T-helper 2 cell treated with Interferon-gamma antibody and Interleukin-4, amounts not matched to agents 100 ng/mL and 5 ng/mL, for 36 hours (primary cell): ENCODE results near the gene WDR27. TPM values are rescaled to one million over a fixed set of nuclear protein-coding genes. Genes with fewer than 3 reads are reported as not detected.
"Not testable (repeated sequence)": the region's sequence is repeated elsewhere in the genome, so short reads cannot be mapped to it uniquely, and the experiment has no call there.

Experiments
- intact Hi-C: fragments of 100-400 bp; cut with micrococcal nuclease; formaldehyde crosslinking; loops from one replicate; pipeline ENCODE4 v1.15.1; 2023
- total RNA-seq: library from RNA; stranded (reverse); gene quantifications from 2 replicates; pipeline ENCODE4 v1.2.3, GENCODE V29; 2022

The WDR27 gene
- total RNA-seq, 1 donor from 2014 or later, result 22.8 TPM

DNA sequence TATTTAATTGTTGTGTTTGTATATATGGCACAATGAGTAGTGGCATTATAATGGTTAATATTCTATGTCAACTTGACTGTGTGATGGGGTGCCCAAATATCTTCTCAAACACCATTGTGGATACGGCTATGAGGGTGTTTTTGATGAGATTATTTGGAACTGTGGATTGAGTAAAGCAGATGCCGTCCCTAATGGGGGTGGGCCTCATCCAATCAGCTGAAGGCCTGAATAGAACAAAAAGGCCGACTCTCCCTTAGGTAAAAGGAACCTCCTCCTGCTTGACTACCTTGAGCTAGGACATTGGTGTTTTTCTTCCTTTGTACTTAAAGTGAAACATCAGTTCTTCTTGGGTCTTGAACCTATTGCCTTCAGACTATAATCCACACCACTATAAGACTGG lies 207.8 kb downstream of the WDR27 start:
- intact Hi-C loops, result no loop called here

DNA sequence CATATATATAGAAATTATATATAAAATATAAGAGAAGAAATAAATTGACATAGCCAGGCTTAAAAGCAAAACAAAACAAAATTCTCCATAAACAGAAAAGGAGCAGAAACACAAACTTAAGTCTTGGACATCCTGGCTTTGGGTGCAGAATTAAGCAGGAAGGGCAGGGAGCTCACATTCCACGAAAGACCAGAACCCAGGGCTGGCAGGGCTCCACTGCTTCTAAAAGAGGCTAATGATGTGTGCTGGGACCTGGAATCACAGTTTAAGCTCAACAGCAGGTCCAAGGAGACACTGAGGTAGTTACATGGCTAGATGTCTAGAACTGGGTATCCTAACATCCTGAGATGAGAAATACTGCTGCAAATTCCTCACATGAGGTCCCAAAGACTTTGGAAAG lies 210.3 kb downstream of the WDR27 start:
- intact Hi-C loops, result no loop called here

DNA sequence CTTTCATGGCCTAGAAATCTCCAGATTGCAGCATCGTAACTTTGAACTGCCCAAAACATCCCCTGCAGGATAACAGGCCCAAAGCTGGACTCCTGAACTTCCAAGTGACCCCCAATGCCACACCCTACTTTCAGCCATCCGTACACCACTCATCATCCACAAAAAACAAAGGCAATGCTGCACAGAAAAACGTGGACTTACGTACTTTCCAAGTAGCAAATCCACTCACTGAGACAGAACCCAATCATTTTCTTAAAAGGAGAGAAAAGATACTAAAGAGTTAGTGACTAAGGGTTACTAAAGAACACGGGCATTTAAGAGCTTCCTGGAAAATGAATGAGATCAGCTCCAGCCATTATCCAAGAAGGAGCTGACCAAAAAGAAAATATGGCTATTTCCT lies 211.0 kb downstream of the WDR27 start:
- intact Hi-C loops, result no loop called here

DNA sequence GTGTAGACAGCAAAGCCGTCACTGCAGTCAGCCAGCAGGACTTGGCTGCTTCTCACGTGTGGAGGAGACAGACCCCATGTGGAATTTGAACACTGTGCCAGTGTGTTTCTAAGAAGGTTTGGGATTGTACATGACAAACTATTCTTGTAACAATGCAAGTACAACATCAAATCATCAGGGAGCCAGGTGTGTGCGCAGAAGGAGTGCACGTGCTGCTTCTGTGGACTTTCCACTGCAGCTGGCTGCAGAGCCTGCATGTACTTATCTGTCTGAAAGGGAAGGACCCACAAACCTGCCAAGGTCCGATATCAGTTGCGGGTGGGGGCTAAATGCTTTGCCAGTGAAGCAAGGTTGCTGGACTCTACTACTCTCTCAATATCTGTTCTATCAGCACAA lies 211.6 kb downstream of the WDR27 start:
- intact Hi-C loops, result no loop called here

DNA sequence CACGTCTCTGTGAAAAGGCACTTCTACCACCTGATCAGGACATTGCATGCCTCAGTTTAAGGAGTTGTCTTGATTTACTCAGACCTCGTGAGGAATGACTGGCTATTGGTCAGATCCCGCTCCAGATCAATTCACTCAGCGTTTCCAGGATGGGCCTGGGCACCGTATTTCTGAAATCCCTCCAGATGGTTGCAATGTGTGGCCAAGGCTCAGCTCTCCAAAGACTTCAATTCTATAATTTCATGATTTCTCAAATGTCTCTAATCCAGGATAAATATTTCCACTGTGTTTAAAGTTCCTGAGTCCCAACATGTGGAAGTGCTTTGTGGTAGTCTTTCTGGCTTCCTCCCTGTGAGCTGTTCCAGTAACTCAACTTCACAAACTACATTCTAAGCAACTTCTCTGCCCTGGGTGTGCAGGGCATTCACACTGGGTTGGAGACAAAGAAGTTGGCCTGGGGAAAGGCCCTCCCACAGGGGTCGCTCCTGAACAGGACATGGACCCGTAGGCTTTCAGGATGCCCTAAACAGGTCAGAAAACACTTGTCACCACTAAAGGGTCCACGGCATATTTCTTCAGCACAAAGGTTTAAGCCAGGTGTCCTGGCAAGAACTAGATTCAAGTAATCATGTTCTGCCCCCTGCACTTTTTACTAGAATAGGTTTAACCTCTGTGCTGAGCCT lies 212.1 kb downstream of the WDR27 start:
- intact Hi-C loops, result no loop called here

DNA sequence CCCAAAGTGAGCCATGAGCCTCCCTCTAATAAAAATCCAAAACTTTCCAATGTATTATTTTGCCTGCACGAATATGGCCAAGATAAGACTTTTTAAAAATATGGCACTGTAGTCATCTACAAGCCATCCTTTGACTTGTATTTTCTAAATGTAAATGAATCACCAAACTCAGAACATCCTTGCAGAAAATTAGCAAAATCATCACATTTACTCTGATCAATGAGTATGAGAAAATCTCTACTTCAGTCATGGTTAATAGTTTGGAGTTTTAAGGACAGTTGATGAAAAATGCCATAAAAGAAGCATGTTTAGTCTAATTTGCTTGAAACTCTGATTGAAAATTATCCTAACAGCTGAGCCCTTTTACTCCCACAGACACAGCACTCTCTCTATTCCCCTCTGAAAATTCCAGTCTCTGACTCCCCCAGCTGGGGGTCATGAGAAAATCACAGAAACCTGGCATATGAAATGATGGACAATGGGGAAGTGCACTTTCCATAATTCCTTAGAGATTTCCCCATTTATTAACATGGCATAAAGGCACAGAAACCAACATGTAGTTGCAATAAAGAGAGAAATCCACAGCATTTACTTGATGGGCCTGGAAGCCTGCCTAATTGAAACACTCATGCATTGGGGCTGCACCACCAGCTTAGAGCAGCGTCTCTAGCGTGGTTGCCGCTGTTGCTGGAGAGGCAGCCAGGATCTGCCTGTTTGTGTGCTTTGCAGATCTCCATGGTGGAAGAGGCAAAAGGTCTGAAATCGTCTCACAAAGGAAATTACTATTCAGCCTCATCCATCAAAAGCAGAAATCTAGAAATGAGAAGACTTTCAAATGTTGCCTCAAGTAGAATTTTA lies 214.0 kb downstream of the WDR27 start:
- intact Hi-C loops, result no loop called here

DNA sequence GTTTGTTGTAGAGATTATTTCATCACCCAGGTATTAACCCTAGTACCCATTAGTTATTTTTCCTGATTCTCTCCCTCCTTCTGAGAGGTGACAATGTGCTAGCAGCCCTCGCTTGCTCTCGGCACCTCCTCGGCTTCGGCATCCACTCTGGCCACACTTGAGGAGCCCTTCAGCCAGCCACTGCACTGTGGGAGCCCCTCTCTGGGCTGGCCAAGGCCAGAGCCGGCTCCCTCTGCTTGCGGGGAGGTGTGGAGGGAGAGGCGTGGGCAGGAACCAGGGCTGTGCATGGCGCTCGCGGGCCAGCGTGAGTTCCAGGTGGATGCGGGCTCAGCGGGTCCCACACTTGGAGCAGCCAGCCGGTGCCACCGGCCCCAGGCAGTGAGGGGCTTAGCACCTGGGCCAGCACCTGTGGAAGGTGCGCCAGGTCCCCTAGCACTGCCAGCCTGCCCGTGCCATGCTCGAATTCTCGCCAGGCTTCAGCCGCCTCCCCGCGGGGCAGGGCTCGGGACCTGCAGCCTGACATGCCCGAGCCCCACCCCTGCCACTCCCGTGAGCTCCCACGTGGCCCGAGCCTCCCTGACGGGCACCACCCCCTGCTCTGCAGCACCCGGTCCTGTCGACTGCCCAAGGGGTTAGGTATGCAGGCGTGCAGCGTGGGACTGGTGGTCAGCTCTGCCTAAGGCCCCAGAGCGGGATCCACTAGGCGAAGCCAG lies 221.9 kb downstream of the WDR27 start:
- intact Hi-C loops, result no loop called here

DNA sequence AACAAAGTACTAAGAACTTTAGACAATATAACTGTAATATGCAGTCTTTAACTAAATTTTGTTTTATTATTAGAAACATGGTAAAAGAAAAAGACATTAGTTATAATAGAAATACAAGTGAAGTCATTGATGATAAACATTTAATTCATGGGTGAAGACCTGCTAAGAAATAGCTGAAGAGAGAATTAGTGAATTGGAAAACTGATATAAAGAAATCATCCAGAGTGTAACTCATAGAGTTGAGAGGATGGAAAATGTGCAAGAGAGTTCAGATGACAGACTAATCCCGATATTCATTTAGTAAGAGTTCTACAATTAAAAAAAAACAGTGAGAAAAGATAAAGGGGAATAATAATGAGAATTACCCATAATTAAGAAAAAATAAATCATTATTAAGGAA lies 227.5 kb downstream of the WDR27 start:
- intact Hi-C loops, result no loop called here

DNA sequence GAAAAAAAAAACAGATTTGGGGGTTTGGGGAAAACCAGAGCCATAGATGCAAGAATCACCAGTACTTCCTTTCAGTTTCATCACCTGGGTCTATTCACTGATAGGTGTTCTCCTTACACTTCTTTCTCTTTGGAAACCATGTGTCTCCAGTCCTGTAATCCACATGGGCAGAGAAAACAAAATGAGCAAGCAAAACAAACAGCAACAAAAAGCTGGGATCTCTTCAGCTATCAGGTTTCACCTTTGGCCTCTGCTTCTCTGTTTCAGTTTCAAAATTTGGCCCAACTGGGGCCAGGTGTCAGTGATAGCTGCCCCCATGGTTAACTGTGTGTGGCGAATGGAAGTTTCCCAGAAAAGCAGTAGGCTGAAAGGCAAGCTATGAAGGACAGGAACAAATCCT lies 228.2 kb downstream of the WDR27 start:
- intact Hi-C loops, result no loop called here

DNA sequence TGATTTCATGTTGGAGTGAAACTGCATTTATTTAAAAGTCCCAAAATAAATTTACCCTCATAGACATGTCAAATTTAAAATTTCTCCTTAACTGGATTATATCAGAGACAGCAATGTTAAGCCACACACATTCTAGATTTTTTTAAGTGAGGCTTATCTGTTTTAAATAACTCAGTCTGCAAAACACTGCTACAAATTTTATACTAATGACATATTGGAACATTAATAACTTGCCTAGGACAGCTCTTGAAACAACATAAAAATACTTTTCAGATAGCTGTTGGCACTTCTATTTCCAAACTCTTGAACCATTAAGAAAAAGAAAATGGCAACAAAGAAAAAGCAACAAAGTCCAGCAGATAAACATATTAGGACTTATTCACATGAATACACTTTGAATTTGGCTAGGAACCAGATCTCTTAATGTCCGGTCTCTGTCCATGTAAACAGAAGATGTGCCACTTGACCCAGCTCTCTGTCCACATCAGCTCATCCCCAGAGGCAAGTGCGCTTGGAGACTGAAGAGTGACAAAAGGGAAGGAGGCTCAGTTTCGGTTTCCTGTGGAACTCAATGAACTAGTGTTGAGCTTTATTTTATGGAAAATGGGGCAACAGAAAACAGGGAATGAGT lies 228.9 kb downstream of the WDR27 start:
- intact Hi-C loops, result no loop called here

DNA sequence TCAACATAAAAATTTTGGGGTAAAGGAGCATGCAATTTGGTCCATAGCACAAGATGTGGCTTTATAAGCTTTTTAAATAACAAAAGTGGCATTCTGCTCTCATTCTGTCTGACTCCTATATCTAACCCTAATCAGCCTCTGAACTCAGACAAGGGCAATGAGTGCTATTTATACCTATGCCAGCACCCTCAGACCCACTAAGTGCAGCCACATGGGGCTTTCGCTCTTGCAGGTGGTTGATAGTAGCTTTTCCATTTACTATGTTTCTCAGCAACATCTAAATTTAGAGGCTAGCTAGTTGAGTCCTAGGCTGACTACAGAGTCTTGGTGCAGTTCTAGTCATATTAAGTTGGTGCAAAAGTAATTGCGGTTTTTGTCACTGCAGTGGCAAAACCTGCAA lies 231.0 kb downstream of the WDR27 start:
- intact Hi-C loops, result no loop called here

DNA sequence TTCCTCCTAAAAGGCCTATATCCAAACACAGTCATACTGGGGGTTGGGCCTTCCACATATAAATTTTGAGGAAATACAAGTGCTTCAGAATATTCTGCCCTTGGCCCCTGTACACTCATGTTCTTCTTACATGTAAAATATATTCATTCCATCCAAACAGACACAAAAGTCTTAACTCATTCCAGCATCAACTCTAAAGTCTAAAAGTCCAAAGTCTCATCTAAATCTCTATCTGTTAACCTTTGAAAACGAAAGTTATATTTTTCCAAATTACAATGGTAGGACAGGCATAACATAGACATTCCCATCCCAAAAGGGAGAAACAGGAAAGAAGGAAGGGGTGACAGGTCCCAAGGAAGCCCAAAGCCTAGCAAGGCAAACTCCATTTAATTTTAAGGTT lies 232.8 kb downstream of the WDR27 start:
- intact Hi-C loops, result no loop called here

DNA sequence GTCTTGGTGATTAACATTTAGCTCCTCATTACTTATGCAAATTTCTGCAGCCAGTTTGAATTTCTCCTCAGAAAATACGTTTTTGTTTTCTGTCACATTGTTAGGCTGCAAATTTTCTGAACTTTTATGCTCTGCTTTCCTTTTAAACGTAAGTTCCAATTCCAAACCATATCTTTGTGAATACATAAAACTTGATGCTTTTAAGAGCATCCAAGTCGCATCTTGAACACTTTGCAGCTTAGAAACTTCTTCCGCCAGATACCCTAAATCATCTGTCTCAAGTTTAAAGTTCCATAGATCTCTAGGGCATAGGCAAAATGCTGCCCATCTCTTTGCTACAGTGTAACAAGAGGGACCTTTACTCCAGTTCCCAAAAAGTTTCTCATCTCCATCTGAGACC lies 234.1 kb downstream of the WDR27 start:
- intact Hi-C loops, result not testable (repeated sequence)

DNA sequence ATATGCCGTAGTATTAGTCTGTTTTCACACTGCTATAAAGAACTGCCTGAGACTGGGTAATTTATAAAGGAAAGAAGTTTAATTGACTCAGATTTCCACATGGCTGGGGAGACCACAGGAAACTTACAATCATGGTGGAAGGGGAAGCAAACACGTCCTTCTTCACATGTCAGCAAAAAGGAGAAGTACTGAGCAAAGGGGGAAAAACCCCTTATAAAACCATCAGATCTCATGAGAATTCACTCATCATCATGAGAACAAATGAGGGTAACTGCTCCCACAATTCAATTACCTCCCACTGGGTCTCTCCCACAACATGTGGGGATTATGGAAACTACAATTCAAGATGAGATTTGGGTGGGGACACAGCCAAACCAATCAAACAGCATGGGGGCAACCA lies 235.6 kb downstream of the WDR27 start:
- intact Hi-C loops, result not testable (repeated sequence)

DNA sequence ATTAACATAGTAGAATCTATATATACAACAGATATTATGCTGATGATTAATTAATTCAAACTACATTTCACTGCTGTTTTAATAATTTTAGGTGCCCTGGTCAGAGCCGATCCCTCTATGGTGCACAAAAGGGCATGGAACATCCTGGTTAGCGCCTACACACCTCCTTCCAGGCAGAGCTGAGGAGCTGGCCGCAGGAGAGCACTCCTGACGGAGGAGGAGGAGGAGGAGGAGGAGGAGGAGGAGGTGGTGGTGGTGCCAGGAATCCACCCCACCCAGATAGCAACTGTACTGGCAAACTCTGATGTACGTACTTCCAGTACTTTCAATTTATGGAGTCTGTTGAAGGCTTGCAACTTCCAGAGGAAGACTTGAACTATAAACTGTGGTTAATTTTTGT lies 244.1 kb downstream of the WDR27 start:
- intact Hi-C loops, result no loop called here

DNA sequence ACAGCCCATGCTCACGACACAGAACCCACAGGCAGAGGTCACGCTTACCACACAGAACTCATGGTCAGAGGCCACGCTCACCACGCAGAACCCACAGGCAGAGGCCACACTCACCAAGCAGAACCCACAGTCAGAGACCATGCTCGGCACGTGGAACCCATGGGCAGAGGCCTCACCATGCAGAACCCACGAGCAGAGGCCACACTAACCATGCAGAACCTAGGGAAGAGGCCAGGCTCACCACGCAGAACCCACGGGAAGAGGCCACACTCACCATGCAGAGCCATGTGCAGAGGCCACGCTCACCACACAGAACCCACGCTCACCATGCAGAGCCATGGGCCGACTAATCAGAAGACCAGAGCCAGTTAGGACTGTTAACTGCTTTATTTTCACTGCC lies 245.0 kb downstream of the WDR27 start:
- intact Hi-C loops, result no loop called here

DNA sequence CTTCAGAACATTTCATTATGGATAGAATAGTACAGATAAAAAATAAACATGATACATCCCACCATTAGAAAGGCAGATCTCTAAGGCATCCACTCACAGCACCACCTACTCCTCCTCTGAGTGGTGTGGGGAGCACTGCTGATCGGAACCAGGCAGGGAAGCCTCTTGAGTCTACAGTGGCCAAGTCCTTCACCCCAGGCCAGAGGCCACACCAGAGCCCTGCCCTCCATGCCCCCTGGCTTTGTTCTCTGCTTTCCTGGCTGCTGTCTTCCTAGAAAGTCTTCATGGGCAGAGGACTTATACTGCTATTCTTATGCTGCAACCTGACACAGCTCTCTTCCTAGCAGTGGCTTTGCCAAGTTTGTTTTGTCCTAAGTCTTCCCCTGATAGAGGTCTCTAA lies 246.4 kb downstream of the WDR27 start:
- intact Hi-C loops, result no loop called here

DNA sequence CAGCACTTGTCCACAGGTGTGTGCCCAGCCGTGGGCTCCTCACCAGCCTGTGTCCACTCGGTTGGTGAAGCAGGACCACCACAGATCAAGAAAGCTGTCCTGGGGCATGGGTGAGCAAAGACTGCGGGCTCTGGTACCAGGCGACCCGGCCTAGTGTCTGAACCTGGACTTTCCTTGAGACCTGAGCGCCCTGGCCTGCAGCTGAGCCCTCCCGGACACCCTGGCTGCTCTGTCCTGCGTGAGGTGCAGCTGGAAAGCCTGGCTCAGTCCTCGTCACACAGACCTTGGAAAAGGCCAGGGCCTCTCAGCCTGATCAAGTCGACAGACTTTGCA lies 247.0 kb downstream of the WDR27 start:
- intact Hi-C loops, result no loop called here

DNA sequence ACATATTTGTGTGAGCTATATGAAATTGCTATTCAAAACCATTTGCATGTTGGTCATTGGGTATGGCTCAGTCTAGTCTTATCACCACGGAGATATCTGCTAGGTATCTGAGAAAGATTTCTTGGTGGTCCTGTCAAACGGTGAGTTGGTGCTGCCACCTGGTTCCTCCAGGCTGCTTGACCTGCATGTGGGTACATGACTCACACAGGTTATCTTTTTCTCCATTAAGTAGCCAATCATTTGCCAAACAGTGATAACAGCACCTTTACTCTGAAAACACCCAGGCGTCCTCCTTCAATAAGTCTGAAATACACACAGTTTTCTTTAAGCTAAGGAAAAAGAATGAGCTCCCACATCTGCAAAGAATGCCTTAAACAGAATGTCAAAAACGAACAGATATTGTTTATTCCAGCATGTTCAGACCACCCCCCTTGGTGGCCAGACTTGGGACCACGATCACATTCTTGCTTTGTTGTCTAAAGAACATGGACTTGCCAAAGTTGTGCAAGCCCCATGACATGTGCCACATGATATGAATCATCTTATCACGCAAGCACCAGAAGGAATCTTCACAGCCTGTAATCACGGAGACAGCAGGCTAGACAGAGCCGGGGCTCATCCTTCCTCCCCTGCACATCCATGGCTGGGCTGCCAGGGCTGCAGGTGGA lies 247.5 kb downstream of the WDR27 start:
- intact Hi-C loops, result no loop called here

DNA sequence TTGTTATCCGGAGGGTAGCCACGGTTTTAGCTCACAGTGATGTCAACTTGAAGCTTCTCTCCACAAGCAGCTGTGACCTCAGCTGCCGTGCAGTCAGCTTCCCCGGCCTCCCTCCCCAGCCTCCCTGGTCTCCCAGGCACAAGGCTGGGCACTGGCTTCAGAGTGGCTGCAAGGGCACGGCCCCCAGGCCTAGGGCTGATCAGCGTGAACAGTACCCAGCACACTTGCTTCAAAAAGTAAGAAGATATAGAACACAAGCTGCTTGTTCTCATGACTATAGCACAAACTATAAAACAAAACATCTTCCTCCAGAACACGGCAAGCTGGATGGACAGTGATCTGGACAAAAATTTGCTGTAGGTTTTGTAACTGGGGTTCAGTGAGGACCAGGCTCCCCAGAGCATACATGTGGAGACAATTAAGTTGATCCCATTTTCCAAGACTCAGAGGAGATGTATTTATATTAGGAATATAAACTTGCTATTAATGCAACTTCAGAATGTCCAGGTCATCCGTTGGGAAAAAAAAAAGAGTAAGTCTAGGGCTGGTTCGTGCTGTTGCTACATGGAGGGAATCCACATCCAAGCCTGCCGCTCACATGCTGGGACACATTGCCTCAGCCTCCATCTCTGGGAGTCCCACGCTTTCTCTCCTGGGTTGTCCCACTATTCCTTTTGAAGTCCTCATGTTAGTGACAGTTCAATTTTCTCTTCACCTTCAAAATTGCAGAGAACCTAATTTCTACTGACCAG lies 248.8 kb downstream of the WDR27 start:
- intact Hi-C loops, result no loop called here
